HG02642 (cell line): ENCODE data around the gene ASPRV1.

Experiments
- ATAC-seq: cut with Tn5 transposase; IDR thresholded peaks from one replicate; pipeline ENCODE4 v1.9.1; 2021; ENCODE audit warnings: mild to moderate bottlenecking; ENCODE audit not compliant: unreplicated experiment, poor library complexity

Gene ASPRV1

DNA sequence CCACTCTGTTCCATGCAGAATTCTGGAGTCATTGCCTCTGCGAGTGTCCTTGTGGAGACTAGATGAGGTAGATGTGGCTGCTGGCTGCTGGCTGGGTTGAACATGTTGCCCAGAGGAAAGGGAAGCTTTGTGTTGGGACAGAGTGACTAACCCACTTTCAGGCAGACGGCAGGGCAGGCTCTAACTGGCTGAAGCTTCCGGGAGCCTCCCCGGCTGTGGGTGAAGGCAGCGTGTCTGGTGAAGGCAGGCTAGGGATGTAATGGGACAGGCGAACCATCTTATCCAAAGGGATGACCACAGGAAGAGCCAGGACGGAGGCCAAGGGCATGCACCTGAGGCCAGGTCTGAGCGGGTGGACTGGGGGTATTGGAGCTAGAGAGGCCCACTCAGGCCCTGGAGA is 16.0 kb downstream of the ASPRV1 start:
- no peak for ATAC-seq

DNA sequence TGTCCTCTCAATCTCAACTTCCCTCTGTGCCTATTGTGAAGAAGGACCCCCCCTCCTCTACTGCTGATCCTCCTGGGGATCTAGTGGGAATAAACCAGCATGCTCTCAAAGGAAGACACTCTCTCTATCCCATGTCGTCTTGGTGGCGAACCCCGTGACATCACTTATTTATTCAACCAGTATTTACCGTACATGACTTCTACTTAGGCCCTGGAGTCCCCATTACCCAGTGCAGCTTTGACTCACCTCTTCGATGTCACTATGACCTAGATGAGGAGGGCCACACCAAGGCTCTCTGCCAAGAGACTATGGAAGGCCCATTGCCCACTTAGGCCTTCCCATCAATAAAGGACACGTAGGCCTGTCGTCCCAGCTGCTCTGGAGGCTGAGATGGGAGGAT is 16.7 kb downstream of the ASPRV1 start:
- no peak for ATAC-seq

DNA sequence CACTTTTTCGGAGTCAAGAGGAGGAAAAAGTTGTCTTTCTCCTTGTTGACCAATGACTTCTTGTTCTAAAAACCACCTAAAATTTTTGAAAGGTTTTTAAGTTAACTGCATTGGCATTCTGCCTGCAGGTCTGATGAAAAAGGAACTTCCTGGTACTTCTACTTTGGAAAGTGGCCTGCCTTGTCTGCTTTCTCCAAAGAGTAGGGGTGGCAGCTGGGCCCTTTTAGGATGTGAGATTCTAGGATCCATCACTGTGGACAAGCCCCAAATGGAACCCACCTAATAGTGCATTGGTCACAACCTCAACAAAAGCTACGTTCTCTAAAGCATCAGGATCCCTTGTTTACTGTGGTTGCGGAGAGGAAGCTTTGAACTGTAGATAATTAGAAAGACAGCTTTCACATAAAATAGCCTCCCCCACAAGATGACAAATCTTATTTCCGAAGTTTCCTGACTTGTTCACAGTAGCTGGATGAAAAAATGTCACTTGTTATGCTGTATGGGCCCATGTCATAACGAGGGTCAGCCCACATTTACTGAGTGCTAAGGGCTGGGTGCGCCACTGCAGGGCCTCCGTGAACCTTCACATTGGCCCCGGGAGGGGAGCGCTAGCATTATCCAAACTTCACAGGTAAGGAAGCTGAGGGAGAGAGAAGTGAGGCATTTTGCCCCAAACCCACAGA is 17.4 kb downstream of the ASPRV1 start:
- no peak for ATAC-seq

DNA sequence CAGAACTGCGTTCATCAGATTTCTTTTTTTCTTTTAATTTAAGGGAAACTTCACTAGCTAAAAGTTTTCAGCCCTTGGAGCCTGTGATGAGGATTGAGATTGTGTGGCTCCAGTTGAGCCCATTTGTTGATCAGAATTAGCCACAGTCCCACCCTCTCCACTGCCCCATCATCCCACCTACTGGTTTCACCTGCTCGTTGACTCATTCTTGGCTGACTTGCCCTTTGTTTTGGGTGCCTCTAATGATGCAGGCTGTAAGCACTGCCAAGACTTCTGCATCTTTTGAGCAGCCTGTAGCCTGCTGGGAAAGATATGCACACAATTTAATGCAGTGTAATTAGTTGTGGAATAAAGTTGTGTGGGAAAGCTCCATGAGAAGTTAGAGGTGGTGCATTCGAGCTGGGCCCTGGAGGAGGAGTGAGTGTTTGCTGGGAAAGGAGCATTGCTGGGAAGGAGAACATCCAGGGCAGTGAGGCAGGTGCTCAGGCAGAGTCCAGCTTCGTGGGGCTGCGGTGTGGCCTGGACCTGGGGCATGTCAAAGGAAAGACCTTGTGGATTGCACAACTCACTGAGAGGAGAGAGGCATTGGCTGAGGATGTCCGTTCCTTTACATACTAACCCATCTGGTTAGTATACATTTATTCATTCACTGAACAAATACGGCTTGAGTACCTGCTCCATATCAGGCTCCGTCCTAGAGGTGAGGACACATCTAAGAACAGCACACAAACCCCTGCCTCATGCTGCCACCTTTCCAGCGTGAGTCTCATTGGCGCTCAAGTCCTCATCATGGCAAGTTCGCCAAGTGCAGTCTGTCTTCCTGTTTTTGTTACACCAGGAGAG is 18.2 kb downstream of the ASPRV1 start:
- no peak for ATAC-seq

DNA sequence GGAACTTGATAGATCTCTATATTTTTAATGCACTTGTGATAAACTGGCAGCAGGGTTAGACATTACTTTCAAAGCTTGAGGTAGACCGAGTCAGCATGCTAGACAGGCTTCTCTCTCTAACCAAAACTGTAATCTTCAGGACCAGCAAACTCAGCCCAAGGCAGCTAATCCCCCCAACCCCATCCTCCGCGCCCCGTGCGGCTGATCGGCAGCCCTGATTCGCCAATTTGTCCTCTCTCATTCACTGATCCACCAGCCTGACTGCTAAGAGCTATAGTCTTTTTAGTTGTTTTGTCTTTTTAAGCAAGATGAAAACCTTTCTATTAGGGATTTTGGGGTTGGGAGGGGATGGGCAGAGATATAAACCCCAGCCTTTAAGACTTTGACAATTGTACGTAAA is 20.7 kb downstream of the ASPRV1 start:
- ATAC-seq, result no peak

DNA sequence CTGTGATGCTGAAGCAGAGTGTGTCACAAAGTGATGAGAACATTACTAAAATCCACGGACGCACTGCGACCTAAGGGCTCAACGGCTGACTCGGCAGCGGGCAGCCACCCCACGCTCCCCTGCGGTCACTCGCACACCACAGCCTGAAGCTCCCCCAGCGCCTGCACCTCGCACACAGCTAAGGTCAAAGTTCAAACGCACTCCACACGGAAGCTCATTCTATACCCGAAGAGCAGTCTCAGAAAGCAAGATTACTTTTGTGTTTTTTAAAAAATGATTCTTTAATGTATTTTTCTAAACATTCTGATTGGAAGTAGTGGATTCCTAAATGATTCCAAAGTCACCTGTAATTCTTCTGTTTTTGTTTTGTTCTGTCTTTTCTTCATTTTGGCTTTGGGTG is 21.7 kb downstream of the ASPRV1 start:
- ATAC-seq, result no peak

DNA sequence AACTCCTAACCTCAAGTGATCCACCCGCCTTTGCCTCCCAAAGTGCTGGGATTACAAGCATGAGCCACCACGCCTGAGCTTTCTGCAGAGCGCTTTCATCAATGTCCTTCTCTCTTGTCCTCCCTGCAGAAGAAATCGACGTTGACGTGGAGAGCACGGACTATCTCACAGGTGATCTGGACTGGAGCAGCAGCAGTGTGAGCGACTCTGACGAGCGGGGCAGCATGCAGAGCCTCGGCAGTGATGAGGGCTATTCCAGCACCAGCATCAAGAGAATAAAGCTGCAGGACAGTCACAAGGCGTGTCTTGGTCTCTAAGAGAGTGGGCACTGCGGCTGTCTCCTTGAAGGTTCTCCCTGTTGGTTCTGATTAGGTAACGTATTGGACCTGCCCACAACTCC is 23.5 kb downstream of the ASPRV1 start:
- no peak for ATAC-seq

DNA sequence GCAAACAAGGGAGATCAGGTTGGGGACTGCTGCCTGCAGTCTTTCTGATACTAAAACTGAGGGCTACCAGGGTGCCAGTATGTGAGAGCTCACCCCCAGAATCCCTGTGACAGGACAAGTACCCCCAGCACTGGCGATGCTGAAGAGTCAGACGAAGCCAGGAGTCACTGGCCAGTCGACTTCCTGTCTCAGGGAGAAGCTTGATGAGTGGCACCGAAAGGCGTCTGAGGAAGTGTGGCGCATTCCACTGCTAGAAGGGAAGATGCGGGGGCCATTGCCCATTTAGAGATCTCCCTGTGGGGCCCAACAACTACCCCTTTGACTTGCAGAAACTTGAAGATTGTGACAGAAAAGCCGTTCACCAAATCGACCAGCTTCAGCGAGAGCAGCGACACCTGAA is 24.5 kb downstream of the ASPRV1 start:
- no peak for ATAC-seq

DNA sequence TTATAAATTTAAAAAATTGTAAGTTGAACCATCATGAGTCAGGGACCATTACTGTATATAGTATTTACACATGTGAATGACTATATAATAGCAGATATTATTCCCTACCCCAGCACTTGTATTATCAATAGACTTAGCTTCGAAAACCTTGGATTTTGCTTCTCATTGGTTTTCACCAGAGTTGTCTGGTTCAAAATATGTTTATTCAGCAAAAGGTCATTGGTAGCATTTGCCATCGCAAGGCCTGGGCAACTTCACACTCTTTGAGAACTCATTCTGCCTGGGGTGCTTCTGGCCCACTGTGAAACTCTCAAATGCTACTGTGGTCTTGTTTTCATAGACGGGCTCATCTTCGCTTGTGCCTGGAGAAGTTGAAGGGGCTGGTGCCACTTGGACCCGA is 26.4 kb downstream of the ASPRV1 start:
- ATAC-seq, result no peak

DNA sequence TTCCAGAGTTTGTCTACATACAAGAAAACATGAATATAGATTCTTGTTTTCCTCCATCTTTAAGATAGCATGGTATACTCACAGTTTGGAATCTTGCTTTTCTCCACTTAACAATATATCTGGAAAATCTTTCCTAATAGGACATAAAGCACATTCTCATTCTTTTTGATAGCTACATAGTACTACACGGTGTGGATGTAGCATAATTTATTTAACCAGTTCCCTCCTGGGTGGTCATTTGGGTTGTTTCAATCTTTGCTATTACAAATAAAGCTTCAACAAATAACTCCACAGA is 26.9 kb downstream of the ASPRV1 start:
- no peak for ATAC-seq

DNA sequence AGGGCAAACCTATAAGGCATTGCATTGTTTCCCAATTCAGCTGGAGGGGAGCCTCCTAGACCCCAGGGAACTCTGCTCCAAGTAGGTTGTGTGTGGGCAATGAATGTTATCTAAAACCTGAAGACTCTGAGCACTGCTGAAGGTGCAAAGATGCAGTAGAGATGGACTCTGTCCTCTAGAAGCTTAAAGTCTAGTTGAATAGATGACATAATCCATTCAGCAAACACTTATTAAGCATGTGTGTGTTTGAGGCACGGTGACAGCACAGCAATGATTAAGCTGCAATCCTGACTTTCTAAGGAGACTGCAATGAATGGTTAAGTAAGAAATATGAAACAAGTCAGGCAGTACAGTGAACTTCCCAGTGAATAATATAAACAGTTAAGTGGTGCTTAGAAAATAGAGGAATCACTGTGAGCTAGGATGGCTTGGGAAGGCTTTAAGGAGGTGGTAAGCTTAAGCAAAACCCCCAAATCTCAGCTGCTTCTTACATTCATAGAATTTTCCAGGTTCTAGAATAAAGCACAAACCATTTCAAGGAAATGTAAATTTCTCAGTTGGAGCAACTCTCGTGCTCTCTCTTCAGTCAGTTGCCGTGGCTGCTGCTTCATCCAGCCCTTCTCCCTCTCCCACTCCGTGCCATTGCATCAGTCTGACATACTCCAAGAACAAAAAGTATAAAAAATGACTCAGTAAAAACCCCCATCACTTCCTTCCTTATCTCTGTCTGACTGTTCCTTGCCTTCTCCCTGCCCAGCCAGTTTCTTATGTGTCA is 27.4 kb downstream of the ASPRV1 start:
- no peak for ATAC-seq

DNA sequence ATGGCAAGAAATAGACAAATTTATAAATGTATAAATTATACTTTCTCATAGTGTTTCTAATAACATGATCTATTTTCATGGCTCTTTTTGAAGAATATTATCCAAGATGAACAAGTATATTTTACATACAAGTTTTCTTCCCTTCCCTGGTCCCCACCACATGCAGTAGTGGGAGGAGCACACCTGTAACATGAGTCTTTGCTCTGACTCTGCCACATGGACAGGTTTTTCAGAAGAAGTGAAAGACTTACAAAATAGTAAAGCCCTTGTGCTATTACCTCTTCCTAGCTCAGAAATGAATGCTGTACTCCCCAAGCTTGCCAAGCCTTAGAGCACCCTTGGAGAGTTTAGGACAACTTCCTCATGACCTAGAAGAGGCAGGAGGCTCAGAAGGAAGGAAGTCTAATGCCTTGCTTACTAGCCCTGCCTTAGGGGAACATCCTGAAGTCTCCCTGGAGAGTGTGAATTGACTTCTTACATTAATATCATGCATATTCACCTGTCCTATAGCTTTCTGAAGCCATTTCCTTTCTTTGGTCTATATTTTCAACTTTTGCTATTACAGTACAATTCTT is 28.1 kb downstream of the ASPRV1 start:
- no peak for ATAC-seq

DNA sequence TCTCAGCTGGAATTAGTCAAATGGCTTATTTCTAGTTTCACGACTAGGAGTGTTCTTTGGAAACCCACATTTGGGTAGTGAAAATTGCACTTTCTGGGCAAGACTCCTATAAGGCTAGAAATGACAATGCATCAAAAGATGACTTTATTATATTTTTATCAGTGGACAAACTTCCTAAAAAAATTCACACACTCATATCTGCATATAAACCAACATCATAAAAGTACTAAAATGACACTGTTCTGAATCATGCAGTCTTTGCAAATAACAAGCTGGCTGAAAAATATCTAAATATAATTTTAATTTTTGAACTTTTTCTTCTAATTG is 28.9 kb downstream of the ASPRV1 start:
- ATAC-seq, result no peak

DNA sequence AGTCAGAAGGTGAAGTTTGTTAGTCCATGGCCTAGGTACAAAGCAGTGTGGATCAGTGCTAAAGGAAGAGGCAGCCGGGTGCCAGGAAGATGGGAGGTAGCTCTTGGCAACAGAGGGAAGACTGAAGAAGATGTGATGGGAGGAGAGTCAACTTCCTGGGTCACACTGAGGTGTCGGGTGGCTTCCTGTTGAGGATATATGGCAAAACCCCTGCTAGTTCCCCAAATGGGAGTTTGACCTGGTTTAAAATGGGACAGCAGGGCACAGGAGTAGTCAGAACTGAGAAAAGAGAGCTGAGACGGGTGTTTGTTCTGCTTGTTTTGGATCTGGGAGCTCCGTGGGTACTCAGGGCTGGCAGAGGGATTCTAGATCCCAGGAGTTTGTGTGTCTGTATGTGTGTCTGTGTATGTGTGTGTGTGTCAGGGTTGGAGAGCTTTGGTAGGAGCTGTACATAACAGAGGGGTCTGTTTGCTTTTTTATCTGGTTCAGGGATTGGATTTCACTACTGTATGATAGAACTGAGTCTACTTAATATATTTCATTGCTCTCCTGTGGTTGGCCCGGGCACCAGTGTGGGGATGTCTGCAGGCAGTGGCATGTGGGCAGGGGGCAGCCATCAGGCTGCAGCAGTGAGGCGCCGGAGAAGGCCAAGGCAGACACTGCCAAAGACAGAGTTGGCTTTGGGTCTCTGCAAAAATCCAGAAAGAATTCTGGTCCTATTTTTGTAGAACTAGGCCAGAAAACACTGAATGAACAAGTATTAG is 29.4 kb downstream of the ASPRV1 start:
- ATAC-seq, result no peak

DNA sequence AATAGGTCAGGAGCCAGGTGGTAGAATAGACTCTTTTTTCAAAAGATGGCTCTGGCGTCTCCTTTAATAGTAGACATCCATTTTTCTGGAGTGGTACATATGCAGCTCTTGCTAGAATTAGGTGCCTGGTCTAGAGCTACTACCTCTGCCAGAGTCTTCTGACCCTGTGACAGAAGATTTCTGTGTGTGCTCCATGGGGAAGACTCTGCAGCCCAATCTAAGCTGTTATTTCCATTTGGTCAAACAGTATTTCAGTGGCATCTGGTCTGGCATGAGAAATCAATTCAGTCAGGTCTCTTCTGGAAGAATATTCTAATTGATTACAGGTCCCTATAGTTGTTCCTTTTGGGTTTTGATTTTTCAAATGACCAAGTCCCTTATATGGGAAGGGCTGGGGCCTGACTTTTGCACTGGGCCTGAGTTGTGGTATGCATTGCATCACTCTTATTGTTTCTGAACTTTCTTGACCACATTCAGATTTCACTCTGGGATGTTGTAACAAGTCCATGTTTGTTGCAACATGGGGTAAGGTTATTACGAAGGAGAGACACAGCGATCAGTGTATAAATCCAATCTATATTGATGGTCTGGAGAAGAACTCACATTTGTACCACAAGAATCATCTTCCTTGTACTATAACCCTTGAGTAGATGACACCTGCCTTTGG is 34.4 kb downstream of the ASPRV1 start:
- ATAC-seq, result no peak

DNA sequence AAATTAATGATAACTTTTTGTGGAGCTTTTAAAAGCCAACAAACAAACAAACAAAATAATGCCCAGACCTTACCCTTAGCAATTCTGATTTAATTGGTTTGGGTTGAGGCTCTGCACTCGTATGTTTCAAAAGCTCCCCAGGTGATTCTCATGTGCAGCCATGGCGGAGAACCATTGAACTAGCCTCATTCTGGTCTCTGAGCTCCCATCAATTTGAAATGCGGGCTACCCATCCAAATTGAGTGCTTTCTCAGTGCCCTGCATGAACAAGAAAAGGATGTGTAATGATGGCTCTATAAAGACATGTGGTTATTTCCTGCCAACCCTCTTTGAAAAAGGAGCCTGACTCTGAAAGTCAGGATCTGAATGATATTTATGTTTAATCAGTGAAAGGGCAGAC is 38.3 kb downstream of the ASPRV1 start:
- ATAC-seq, result no peak

DNA sequence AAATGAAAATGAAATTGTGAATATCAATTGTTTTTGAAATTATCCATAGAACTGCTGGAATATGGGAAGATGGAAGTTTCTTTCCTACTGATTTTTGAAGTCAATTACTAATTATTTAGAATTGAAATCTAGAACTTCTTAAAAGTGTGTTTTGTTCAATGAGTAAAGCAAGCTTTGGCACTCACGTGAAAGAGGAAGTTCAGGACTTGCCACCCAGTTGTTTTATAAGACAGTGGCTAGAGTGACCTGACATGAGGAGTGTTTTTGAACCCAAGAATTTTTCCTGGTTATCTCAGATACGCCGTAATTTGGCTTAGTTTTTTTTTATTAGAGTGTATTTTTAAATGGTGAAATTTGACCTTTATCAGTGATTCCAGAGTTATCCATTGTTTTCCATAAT is 43.0 kb downstream of the ASPRV1 start:
- ATAC-seq, result no peak

DNA sequence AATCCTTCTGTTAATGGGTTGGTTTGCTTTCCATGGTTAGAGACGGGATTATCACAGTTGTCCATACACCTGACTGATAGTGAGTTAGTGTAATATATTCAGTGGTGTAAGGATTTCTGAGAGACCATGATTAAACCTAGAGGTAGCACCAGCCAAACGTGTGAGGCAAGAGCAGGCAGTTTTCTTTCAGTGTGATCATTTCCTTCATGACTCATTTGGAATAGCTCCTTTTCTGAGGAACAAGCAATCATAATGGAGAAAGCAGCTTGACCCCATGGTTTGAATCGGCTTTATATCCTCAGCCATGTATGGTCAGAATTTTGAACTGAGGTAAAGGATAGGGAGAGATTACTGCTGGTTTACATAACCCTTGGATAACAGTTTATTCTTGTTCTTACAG is 43.6 kb downstream of the ASPRV1 start:
- ATAC-seq, result no peak

DNA sequence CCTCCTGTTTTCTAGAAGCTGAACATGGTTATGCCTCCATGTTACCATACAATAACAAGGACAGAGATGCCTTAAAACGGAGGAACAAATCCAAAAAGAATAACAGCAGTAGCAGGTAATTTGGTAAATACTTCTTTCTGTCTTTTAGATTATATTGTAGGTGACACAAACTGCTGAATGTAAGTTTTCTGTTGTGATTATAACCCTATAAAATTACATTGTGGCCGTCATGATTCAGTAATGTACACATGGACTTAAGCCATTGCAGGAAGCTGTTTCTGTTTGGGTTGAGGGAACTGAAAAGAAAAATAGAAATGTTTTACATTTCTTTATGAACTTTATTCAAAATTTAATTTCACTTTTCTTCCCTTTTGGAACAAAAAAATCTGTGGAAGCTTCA is 45.3 kb downstream of the ASPRV1 start:
- no peak for ATAC-seq
